Endothelial cell of hepatic sinusoid (primary cell): ENCODE measurements around the gene SERPIND1.

ENCODE experiments used
- in situ Hi-C: cut with HindIII; loops from 2 replicates; pipeline ENCODE4 v1.10.0; 2017; ENCODE audit warnings: low sequenced_read_pairs

Gene SERPIND1

DNA sequence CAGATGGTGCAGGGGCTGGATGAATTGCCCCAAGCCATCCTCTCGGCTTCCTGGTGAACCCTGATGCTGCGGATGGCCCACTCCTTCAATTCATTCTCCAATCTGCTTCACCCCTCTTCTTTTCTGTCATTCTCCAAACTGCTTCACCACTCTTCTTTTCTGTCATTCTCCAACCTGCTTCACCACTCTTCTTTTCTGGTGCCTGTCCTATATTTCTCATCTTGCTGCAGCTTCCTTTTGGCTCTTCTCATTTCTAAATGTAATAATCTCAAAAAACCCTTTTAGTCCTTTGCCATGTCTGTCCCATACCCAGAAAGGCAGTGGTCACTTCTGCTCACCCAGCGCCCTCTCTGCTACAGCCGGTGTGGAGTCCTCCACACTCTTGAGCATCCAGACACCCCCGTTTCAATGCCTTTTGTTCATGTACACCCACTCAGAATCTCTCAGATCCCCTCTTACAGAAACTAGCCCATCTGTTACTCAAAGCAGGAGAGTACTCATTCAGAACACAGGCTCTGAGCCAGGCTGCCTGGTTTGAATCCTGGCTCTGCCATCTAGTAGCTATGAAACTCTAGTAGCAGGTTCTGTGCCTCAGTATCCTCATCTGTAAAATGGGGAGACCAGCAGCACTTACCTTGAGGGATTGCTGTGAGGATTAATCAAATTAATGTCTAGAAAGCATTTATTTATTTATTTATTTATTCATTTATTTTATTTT lies 14.9 kb downstream of the SERPIND1 start:
- in situ Hi-C loops: no loop called here

- in situ Hi-C loops: no loop called here
Observed at GRCh38 chr22:20792221-20792965, 18.5 kb downstream of the SERPIND1 start.

DNA sequence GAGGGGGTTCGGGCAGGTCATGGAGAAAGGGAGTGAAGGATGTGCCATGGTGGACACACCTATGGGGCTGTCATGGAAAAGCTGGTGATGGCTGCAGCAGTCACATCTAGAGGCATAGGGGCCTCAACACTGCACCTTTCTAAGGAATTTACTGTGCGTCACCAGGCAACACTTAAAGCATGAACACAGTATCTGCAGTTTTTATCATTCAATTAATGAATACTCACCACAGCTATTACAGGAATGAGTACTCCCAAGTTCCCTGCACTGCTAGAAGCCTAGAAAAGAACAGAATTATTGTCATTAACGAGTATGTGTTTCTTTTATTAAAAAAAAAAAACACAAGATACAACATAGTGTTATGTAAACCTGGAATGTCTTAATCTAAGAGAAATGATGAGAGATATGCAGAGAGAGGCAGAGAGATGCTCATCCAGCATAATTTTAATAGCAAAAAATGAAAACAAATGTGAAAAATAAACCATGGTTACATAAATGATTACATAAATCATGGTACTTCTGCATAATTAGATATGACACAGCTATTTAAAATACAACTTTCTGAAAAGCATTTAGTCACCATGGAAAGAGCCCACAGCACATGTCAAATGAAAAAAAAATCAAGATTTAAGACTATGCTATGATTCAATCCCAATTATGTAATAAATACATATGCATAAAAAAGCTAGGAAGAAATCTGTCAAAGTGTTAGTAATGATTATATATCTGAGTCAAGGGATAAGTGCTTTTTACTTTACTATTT lies 19.2 kb downstream of the SERPIND1 start:
- in situ Hi-C loops: no loop called here

- in situ Hi-C loops: no loop called here
Observed at GRCh38 chr22:20793748-20794649, 20.1 kb downstream of the SERPIND1 start.

- in situ Hi-C loops: no loop called here
Observed at GRCh38 chr22:20794650-20795413, 20.9 kb downstream of the SERPIND1 start.

DNA sequence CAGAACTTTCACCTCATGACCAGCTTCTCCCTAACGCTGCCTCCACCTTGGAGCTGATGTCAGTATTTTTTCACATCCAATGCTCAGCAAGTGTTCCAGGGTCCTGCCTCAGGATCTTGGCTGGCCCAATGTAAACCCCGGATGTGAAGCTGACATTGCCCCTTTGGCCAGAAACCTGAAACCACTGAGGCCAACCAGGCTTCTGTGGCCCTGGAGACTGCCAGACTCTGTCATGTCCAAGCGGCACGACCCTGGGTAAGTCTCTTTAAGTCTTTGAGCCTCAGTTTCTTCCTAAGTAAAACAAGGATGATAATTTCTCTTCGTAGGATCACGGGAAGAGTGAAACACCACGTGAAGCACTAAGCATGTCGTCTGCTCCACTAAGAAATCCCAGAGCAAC lies 22.8 kb downstream of the SERPIND1 start:
- in situ Hi-C loops: no loop called here

DNA sequence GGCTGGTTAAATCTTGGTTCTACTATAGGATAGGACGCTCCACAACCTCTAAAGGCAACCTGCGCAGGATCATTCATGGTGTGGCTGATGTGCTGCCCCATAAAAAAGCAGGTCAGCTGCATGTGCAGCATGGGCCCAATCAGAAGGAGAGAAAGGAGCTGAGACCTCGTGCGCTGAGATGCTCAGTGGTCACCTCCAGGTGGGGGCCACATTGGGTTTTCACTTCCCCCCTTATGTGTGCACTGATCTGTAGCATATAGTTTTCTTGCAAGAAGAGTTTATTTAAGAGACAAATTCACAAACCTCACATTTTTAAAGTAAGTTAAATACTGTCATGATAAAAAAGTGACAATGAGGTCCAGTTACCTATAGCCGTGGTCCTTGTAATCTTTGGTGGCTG lies 24.3 kb downstream of the SERPIND1 start:
- in situ Hi-C loops: no loop called here

- in situ Hi-C loops: no loop called here
Observed at GRCh38 chr22:20798974-20799373, 25.1 kb downstream of the SERPIND1 start.

DNA sequence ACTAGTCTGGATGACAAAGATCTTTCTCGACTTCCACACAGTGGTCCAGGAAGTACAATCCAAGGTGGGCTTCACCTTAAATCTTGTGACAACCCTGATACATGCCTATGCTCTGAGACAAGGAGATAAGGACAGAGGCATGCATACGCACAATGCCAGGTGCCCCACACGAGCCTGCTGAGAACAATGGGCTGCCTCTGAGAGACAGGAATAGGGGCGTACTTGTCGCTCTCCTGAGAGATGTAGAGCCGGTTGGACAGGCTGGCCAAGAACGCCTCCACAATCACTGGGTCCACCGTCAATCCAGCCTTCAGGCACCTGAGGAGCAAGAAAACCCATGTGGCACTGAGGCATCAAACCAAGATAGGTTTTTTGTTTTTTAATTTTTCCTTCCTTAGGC lies 25.5 kb downstream of the SERPIND1 start:
- in situ Hi-C loops: no loop called here

GRCh38 chr22:20802452-20802851 lies 28.5 kb downstream of the SERPIND1 start:
- in situ Hi-C loops: no loop called here

DNA sequence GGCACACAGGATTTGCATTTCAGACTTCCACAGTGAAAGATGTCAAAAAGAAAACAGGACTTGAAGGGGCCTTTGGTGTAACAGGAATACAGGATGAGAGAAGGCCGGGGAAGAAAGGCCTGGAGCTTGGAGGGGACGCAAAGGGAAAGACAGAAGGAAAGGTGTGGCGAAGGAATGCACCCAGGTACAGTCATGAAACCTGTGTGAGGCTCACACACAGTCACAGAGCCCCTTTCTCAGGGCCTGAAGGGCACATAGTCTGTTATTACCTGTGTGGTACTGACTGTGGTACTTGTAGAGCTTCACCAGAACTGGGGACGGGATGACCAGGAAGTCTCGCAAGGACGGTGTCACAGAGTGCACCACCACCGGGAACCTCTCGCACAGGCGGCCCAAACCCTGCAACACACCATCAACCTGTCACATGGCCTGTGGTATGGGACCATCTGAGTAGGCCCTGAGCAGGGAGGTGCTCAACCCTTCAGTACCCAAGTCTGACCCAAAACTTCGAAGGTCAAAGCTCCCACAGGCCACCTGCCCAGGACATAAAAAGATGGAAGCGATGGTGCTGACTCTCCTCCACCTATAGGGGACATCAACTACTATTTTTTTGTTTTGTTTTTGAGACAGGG lies 29.1 kb downstream of the SERPIND1 start:
- in situ Hi-C loops: no loop called here

DNA sequence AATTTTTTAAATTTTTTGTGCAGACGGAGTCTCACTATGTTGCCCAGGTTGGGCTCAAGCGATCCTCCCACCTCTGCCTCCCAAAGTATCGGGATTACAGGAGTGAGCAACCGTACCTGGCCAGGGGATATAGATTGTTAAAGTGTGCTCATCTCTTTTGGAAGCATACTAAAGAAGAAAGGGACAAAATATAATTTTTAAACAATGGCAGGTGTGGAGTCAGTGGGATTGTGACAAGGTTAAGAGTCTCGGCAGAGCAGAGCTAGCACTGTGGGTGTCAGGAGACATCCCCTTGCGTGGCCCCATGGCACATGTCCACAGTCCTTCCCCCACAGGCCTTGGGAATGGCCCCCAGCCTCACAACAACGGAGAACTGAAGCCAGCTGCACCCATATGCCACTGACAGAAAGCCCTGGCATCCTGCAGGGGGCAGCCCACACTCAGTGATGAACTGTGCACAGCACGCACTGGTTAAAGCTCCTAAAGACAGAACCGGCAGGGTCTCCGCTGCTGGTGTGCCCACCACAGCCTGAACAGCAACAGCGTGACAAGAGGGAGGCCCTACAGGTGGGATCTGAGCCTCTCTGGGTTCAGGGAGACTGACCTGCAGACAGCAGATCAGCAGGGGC lies 29.9 kb downstream of the SERPIND1 start:
- in situ Hi-C loops: no loop called here

GRCh38 chr22:20804650-20805049 lies 30.7 kb downstream of the SERPIND1 start:
- in situ Hi-C loops: no loop called here

DNA sequence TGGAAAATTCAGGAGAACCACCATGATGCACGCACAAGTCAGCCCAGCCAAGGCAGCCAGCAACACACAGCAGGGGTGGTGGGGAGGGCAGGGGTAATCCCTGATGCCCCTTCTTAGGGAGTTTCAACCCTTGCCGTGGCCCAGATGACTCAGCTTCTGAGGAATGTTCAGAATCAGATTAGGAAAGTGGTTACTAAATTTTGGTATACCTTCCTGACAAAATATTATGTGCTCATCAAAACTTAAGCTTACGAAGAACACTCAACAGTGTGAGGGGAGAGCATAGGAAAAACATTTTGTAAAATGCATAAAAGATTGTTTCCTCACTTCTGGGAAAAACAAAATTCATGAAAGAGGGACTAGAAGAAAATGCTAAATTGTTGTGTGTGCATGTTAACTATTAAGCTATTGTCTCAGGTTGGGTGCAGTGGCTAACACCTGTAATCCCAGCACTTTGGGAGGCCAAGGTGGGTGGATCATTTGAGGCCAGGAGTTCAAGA lies 32.1 kb downstream of the SERPIND1 start:
- in situ Hi-C loops: no loop called here

DNA sequence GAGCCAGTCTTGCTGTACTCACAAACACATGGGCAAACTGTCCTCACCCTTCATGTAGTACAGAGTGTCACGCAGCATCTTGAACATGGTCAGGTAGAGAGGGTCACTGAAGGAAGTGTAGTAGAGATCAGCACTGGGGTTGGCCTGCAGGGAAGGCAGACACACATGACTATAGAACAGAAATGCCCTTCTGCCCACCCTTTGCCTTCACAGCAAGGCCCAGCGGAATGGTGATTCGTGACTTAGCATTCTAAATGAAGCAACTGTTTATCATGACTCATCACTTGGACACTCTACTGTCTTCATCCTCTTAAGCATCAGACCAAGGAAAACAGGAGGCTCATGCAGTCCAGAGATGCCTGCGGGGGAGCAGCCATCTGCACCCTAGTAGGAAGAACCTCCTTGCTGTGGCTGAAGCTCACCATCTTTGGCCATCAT lies 33.4 kb downstream of the SERPIND1 start:
- in situ Hi-C loops: no loop called here

GRCh38 chr22:20808844-20809243 lies 34.9 kb downstream of the SERPIND1 start:
- in situ Hi-C loops: no loop called here

DNA sequence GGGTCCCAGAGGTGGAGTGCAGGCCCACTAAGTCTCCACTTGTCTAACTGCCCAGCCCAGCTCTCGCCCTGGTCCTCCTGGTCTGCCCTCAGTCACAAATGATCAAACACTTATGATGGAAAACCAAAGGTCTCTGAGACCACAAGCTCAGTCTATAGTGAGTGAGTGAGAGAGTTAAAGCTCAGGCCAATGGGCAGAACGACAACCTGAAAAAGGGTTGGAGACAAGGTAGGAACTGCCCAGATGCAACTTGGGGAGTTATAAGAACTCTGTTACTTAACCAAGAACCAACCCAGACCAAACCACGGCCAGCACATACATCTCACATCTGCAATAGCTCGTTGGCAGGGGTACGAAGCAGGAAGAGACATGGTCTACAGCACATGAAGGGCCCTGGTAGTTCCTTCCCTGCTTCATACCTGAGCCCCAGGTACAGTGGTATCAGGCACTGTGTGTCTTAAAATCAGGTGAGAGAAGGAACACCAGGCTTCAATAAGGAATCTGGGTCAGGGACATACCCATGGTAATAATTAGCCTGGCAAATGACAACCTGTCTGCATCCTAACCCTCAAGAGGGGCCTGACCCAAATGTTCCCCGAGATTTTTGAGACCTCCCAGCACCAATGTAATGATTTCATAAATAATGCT lies 35.7 kb downstream of the SERPIND1 start:
- in situ Hi-C loops: no loop called here

- in situ Hi-C loops: no loop called here
Observed at GRCh38 chr22:20810645-20811044, 36.7 kb downstream of the SERPIND1 start.
